ENCODE measurements around the gene GPR176. TPM values are rescaled to one million over a fixed set of nuclear protein-coding genes. Genes with fewer than 3 reads are reported as not detected.
A peak's percentile ranks its signal among the peaks of the same experiment; 100 is the strongest.

GPR176 gene
- total and polyA plus RNA-seq, 7 donors: 0.23 to 7.9 (median 3.9) TPM

- intact Hi-C loops (cut with DNase I): no loop called here
- H3K4me1 ChIP-seq: peaks cover 0 to 13% (median 5%) of the 10 kb centered on the region in 4 donors
- H3K27ac ChIP-seq: no peak overlapping the region
- H3K36me3 ChIP-seq: no peaks in the 10 kb centered on the region
- TF ChIP-seq POLR2A (IDR thresholded peaks at IDR 0.05) (no peak), CTCF (IDR thresholded peaks at IDR 0.05) (no peak), POLR2AphosphoS5 (IDR thresholded peaks at IDR 0.05) (no peak), EP300 (IDR thresholded peaks at IDR 0.05) (no peak)
- no peaks in the 10 kb centered on the region for H3K27me3 ChIP-seq
- DNase-seq: no peak
- H3K4me3 ChIP-seq: no peak overlapping the region
- WGBS, 2 donors: 31 to 50% methylated on average over 1 of the region's 1 CpG
- H3K9me3 ChIP-seq: no peaks in the 10 kb centered on the region
Measured at GRCh38 chr15:39830166-39830565, 89.9 kb downstream of the GPR176 start.

GRCh38 chr15:39828374-39828931 is 91.6 kb downstream of the GPR176 start:
- Histone ChIP-seq H3K27me3 (no peaks in the 10 kb centered on the region), H3K9me3 (no peaks in the 10 kb centered on the region), H3K4me1 (peaks cover 0 to 13% (median 5%) of the 10 kb centered on the region in 4 donors), H3K4me3 (no peak overlapping the region), H3K36me3 (no peaks in the 10 kb centered on the region), H3K27ac (peak overlapping the region in 3 of 4 donors; percentile 60 to 75 (median 65))
- no peak for DNase-seq
- TF ChIP-seq POLR2AphosphoS5 (IDR thresholded peaks at IDR 0.05) (peak in 3 of 4 donors; percentile 66 to 86 (median 85)), EP300 (IDR thresholded peaks at IDR 0.05) (peak in 3 of 4 donors; percentile 77 to 97 (median 91)), CTCF (IDR thresholded peaks at IDR 0.05) (no peak)
- intact Hi-C loops (cut with DNase I): no loop called here
- 32 to 68% methylated on average over 6 of the region's 6 CpGs for WGBS, 2 donors

GRCh38 chr15:39826975-39827374 is 93.1 kb downstream of the GPR176 start:
- Histone ChIP-seq H3K36me3 (no peaks in the 10 kb centered on the region), H3K27me3 (no peaks in the 10 kb centered on the region), H3K27ac (no peak overlapping the region), H3K9me3 (no peaks in the 10 kb centered on the region), H3K4me1 (peaks cover 0 to 13% (median 5%) of the 10 kb centered on the region in 4 donors), H3K4me3 (no peak overlapping the region)
- TF ChIP-seq EP300 (IDR thresholded peaks at IDR 0.05): no peak
- TF ChIP-seq POLR2A (IDR thresholded peaks at IDR 0.05): no peak
- no peak for TF ChIP-seq POLR2AphosphoS5 (IDR thresholded peaks at IDR 0.05)
- no peak for TF ChIP-seq CTCF (IDR thresholded peaks at IDR 0.05)
- WGBS, 2 donors: 96% methylated on average over 2 of the region's 2 CpGs
- DNase-seq: no peak
- intact Hi-C loops (cut with DNase I): no loop called here

- no peak for DNase-seq
- intact Hi-C loops (cut with DNase I): no loop called here
- Histone ChIP-seq H3K4me1 (peaks cover 0 to 10% (median 3%) of the 10 kb centered on the region in 4 donors), H3K9me3 (no peaks in the 10 kb centered on the region), H3K27ac (no peak overlapping the region), H3K4me3 (no peak overlapping the region), H3K27me3 (no peaks in the 10 kb centered on the region), H3K36me3 (no peaks in the 10 kb centered on the region)
- WGBS, 2 donors: 91% methylated on average over 2 of the region's 2 CpGs
- no peak for TF ChIP-seq EP300 (IDR thresholded peaks at IDR 0.05)
- no peak for TF ChIP-seq POLR2A (IDR thresholded peaks at IDR 0.05)
- no peak for TF ChIP-seq CTCF (IDR thresholded peaks at IDR 0.05)
- no peak for TF ChIP-seq POLR2AphosphoS5 (IDR thresholded peaks at IDR 0.05)
Measured at GRCh38 chr15:39823634-39824033, 96.4 kb downstream of the GPR176 start.

Data from sigmoid colon (tissue), 7 donors.